Muscle layer of duodenum (tissue), 2 donors: ENCODE results near the gene ATP9A.

Source experiments
- H3K27ac ChIP-seq: one replicate; pipeline ENCODE4 v1.7.0; 2013; ENCODE audit warnings: mild to moderate bottlenecking, low read length
- H3K27me3 ChIP-seq: one replicate; pipeline ENCODE4 v1.7.0; 2013; ENCODE audit warnings: low read depth, mild to moderate bottlenecking, control low read depth, low read length
- H3K36me3 ChIP-seq, 2 donors: one replicate each; pipeline ENCODE4 v1.7.0; 2013; ENCODE audit warnings: low read length in 2 of 2, control low read depth in 1 of 2, mild to moderate bottlenecking in 1 of 2; ENCODE audit not compliant: insufficient read depth in 2 of 2, control insufficient read depth in 1 of 2
- H3K4me1 ChIP-seq, 2 donors: one replicate each; pipeline ENCODE4 v1.7.0; 2013; ENCODE audit warnings: low read length in 2 of 2, mild to moderate bottlenecking in 2 of 2, control low read depth in 1 of 2, moderate library complexity in 1 of 2; ENCODE audit not compliant: insufficient read depth in 2 of 2, control insufficient read depth in 1 of 2
- H3K4me3 ChIP-seq, 2 donors: one replicate each; pipeline ENCODE4 v1.7.0; 2013; ENCODE audit warnings: low read length in 2 of 2, low read depth in 1 of 2, mild to moderate bottlenecking in 1 of 2
- H3K9me3 ChIP-seq, 2 donors: one replicate each; pipeline ENCODE4 v1.7.0; 2013; ENCODE audit warnings: low read length in 2 of 2, control low read depth in 1 of 2, mild to moderate bottlenecking in 1 of 2; ENCODE audit not compliant: control insufficient read depth in 1 of 2
- donor health status: healthy.

The ATP9A gene

DNA sequence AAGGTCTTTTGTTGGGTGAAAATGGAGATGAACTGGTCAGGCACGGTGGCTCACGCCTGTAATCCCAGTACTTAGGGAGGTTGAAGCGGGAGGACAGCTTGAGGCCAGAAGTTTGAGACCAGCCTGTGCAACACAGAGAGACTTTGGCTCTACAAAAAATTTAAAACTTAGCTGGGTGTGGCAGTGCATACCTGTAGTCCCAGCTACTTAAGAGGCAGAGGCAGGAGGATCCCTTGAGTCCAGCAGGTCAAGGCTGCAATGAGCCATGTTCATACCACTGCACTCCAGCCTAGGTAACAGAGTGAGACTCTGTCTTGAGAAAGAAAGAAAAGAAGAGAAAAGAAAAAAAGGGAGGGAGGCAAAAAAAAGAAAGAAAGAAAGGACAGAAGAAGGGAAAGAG is 134.8 kb downstream of the ATP9A start:
- Histone ChIP-seq H3K4me3 (no peak overlapping the region), H3K36me3 (peaks cover 5 to 11% of the 10 kb centered on the region in 2 donors), H3K27me3 (no peaks in the 10 kb centered on the region), H3K9me3 (no peaks in the 10 kb centered on the region), H3K4me1 (peaks cover 0 to 12% of the 10 kb centered on the region in 2 donors), H3K27ac (no peak overlapping the region)

DNA sequence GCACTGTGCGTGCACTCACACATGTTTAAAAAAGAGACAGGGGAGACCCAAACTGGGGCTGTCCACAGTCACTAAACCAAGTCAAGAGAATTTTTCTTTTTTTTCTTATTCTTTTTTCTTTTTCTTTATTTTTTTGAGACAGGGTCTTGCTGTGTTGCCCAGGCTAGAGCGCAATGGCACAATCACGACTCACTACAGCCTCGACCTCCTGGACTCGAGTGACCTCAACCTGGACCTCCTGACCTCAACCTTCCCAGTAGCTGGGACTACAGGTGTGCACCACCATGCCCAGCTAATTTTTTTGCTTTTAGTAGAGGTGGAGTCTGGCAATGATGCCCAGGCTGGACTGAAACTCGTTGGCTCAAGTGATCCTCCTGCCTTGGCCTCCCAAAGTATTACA is 136.2 kb downstream of the ATP9A start:
- Histone ChIP-seq H3K4me3 (no peak overlapping the region), H3K27ac (peak overlapping the region; percentile 59), H3K9me3 (no peaks in the 10 kb centered on the region), H3K36me3 (peaks cover 8 to 12% of the 10 kb centered on the region in 2 donors), H3K4me1 (peaks cover 0 to 12% of the 10 kb centered on the region in 2 donors), H3K27me3 (no peaks in the 10 kb centered on the region)

GRCh38 chr20:51631011-51631950 is 136.9 kb downstream of the ATP9A start:
- H3K36me3 ChIP-seq, result peaks cover 6 to 7% of the 10 kb centered on the region in 2 donors
- peak overlapping the region; percentile 59 for H3K27ac ChIP-seq
- no peak overlapping the region for H3K4me3 ChIP-seq
- H3K27me3 ChIP-seq, result no peaks in the 10 kb centered on the region
- H3K4me1 ChIP-seq, result peaks cover 0 to 12% of the 10 kb centered on the region in 2 donors
- H3K9me3 ChIP-seq, result no peaks in the 10 kb centered on the region

DNA sequence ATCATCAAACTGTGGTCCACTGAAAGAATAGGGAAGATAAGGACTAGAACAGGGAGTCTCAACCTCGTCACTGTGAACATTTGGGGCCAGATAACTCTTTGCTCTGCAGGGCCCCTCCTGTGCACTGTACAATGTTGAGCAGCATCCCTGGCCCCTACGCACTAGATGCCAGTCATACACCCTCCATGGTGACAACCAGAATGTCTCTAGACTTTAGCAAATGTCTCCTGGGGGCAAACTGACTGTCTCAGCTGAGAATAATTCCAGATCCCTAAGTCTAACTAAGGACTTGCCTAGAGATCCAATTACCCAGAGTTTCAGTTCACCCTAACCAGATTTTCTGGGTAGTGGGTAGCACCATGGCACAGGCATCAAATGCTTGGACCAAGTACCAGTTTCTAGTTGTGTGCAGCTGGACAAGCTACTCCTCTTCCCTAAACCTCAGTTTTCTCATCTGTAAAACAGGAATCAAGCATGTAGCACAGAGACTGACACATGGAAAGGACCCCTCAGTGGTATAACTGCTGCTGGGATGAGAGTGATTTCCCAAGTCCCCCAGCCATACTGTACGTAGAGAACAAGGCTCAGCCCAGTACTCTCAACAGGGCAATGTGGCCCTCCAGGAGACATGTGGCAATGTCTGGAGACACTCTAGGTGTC is 138.7 kb downstream of the ATP9A start:
- H3K9me3 ChIP-seq, result no peaks in the 10 kb centered on the region
- no peaks in the 10 kb centered on the region for H3K27me3 ChIP-seq
- H3K27ac ChIP-seq, result peak overlapping the region; percentile 7
- H3K4me1 ChIP-seq, result peaks cover 0 to 12% of the 10 kb centered on the region in 2 donors
- peaks cover 5 to 7% of the 10 kb centered on the region in 2 donors for H3K36me3 ChIP-seq
- no peak overlapping the region for H3K4me3 ChIP-seq

GRCh38 chr20:51628533-51629398 is 139.4 kb downstream of the ATP9A start:
- Histone ChIP-seq H3K4me1 (peaks cover 0 to 12% of the 10 kb centered on the region in 2 donors), H3K9me3 (no peaks in the 10 kb centered on the region), H3K4me3 (no peak overlapping the region), H3K27me3 (no peaks in the 10 kb centered on the region), H3K27ac (no peak overlapping the region), H3K36me3 (peaks cover 5 to 7% of the 10 kb centered on the region in 2 donors)

- H3K27me3 ChIP-seq, result no peaks in the 10 kb centered on the region
- H3K4me3 ChIP-seq, result no peak overlapping the region
- H3K9me3 ChIP-seq, result no peaks in the 10 kb centered on the region
- no peak overlapping the region for H3K27ac ChIP-seq
- H3K4me1 ChIP-seq, result peaks cover 0 to 12% of the 10 kb centered on the region in 2 donors
- H3K36me3 ChIP-seq, result peaks cover 9 to 10% of the 10 kb centered on the region in 2 donors
These were observed 140.6 kb downstream of the ATP9A start for GRCh38 chr20:51627586-51627985.

- H3K4me3 ChIP-seq, result no peak overlapping the region
- H3K9me3 ChIP-seq, result no peaks in the 10 kb centered on the region
- H3K27me3 ChIP-seq, result no peaks in the 10 kb centered on the region
- H3K4me1 ChIP-seq, result peaks cover 0 to 6% of the 10 kb centered on the region in 2 donors
- no peak overlapping the region for H3K27ac ChIP-seq
- H3K36me3 ChIP-seq, result peaks cover 14 to 17% of the 10 kb centered on the region in 2 donors
These were observed 143.1 kb downstream of the ATP9A start for GRCh38 chr20:51625105-51625504.

GRCh38 chr20:51624157-51624731 is 143.9 kb downstream of the ATP9A start:
- Histone ChIP-seq H3K36me3 (peaks cover 16 to 17% of the 10 kb centered on the region in 2 donors), H3K9me3 (no peaks in the 10 kb centered on the region), H3K4me3 (no peak overlapping the region), H3K27ac (no peak overlapping the region), H3K27me3 (no peaks in the 10 kb centered on the region), H3K4me1 (no peaks in the 10 kb centered on the region)

DNA sequence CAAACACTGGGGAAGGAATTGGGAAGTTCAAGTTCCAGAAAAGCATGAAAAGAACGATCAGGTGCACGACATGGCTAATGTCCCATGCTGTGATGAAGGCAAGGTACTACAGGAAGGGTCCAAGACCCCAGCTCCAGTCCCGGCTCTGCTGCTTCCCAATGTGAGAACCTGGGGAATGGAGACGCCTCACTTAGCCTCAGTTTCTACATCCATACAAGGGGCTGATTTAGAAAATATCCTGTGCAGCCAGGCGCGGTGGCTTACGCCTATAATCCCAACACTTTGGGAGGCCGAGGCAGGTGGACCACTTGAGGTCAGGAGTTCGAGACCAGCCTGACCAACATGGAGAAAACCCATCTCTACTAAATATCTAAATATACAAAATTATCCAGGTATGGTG is 144.9 kb downstream of the ATP9A start:
- H3K4me1 ChIP-seq, result no peaks in the 10 kb centered on the region
- H3K27me3 ChIP-seq, result no peaks in the 10 kb centered on the region
- H3K27ac ChIP-seq, result no peak overlapping the region
- H3K36me3 ChIP-seq, result peaks cover 17 to 23% of the 10 kb centered on the region in 2 donors
- no peaks in the 10 kb centered on the region for H3K9me3 ChIP-seq
- H3K4me3 ChIP-seq, result no peak overlapping the region

DNA sequence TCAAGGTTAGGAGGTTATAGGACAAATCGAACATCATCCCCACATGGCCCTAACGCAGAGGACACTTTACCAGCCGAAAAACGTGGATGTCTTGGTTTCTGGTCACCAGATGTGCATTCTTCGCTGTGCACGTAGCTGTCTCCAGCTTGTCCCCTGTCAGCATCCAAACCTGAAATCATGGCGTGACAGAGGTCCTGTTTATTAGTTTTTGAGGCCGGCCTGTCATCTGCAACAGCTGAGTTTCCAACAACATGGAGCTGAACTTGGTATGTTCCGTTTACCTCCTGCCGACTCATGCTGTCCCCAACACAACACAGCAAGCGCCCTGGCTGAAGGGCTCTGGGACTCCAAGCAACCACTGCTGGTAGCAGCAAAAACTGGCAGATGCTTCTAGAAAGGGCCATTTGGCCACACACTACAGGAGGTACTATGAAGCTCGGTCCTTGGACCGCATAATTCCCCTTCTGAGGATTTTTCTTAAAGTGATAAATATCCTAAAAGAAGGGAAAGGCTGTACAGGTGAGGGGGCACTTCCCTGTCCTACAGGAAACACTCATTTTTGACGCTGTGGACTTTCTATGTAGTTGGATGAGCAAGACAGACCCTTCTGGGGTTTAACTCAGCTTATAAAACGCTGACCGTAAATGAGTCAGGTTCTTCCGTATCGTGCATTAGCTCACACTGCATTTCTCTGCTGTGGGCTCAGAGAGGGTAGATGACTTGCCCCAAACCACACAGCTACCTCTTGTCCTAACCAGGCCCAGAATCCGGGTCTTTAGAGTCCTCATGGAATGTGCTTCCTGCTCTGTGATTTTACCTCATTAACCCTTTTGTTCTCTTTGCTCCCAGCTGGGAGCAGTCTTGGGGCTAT is 146.0 kb downstream of the ATP9A start:
- no peak overlapping the region for H3K4me3 ChIP-seq
- no peak overlapping the region for H3K27ac ChIP-seq
- peaks cover 21 to 23% of the 10 kb centered on the region in 2 donors for H3K36me3 ChIP-seq
- no peaks in the 10 kb centered on the region for H3K9me3 ChIP-seq
- H3K4me1 ChIP-seq, result no peaks in the 10 kb centered on the region
- no peaks in the 10 kb centered on the region for H3K27me3 ChIP-seq
